CD4-positive, CD25-positive, alpha-beta regulatory T cell (primary cell): ENCODE measurements around the gene FBXL14. TPM values are rescaled to one million over a fixed set of nuclear protein-coding genes. Genes with fewer than 3 reads are reported as not detected.
"Not testable (repeated sequence)": the region's sequence is repeated elsewhere in the genome, so short reads cannot be mapped to it uniquely, and the experiment has no call there.

ENCODE experiments used
- ATAC-seq, 2 donors: fragments of 150-1000 bp; cut with Tn5 transposase; one replicate each; pipeline ENCODE4 v1.10.0; 2021; ENCODE audit warnings: low read depth in 2 of 2, moderate number of reproducible peaks in 2 of 2, moderate library complexity in 1 of 2
- DNase-seq, 3 donors: peaks; one replicate each; pipeline versions ENCODE4 v3.0.0 to v3.0.0-alpha.2; 2012 to 2022; ENCODE audit warnings: mixed read lengths in 1 of 3
- H3K27ac ChIP-seq: one replicate; pipeline ENCODE4 v1.7.0; 2013; ENCODE audit warnings: mild to moderate bottlenecking, low read length; ENCODE audit not compliant: insufficient read depth, poor library complexity, severe bottlenecking
- H3K27me3 ChIP-seq: one replicate; pipeline ENCODE4 v1.7.0; 2013; ENCODE audit warnings: low read length; ENCODE audit not compliant: control insufficient read depth, insufficient read depth
- H3K36me3 ChIP-seq: one replicate; pipeline ENCODE4 v1.7.0; 2013; ENCODE audit warnings: mild to moderate bottlenecking, low read length, moderate library complexity; ENCODE audit not compliant: control insufficient read depth, insufficient read depth
- H3K4me1 ChIP-seq: 2 replicates; pipeline ENCODE4 v1.7.0; 2013; ENCODE audit warnings: mild to moderate bottlenecking, low read length; ENCODE audit not compliant: insufficient read depth, control insufficient read depth, poor library complexity, severe bottlenecking
- H3K4me3 ChIP-seq: one replicate; pipeline ENCODE4 v1.7.0; 2013; ENCODE audit warnings: low read depth, mild to moderate bottlenecking, low read length, moderate library complexity
- H3K9me3 ChIP-seq, 2 experiments: 1 replicate in 1 of 2; 2 replicates in 1 of 2; pipeline ENCODE4 v1.7.0; 2013; ENCODE audit warnings: low read length in 2 of 2, mild to moderate bottlenecking in 1 of 2, moderate library complexity in 1 of 2; ENCODE audit not compliant: control insufficient read depth in 2 of 2
- H3K27ac Mint-ChIP-seq, 3 donors: one replicate each; pipeline ENCODE4 v1.8.0; 2020 to 2022; ENCODE audit warnings: mild to moderate bottlenecking in 3 of 3, mixed read lengths in 3 of 3, moderate library complexity in 2 of 3
- H3K27me3 Mint-ChIP-seq: one replicate; pipeline ENCODE4 v1.8.0; 2022; ENCODE audit warnings: mild to moderate bottlenecking, mixed read lengths
- H3K36me3 Mint-ChIP-seq: one replicate; pipeline ENCODE4 v1.8.0; 2020; ENCODE audit warnings: mixed read lengths
- H3K4me1 Mint-ChIP-seq, 4 donors: one replicate each; pipeline ENCODE4 v1.8.0; 2020 to 2022; ENCODE audit warnings: mixed read lengths in 4 of 4, mild to moderate bottlenecking in 1 of 4
- H3K4me3 Mint-ChIP-seq, 4 donors: one replicate each; pipeline ENCODE4 v1.8.0; 2020 to 2022; ENCODE audit warnings: mild to moderate bottlenecking in 4 of 4, mixed read lengths in 4 of 4, moderate library complexity in 3 of 4
- H3K9me3 Mint-ChIP-seq, 7 donors: one replicate each; pipeline ENCODE4 v1.8.0; 2020 to 2022; ENCODE audit warnings: mixed read lengths in 7 of 7, mild to moderate bottlenecking in 3 of 7, moderate library complexity in 2 of 7
- polyA plus RNA-seq, 4 donors: library from polyadenylated mRNA; unstranded; fragments of 300-500 nt; fragmentation: Illumina TruSeq; gene quantifications; one replicate each; pipeline ENCODE4 v1.2.3, GENCODE V29; 2021
- total RNA-seq: library from RNA; stranded (reverse); gene quantifications from one replicate; pipeline ENCODE4 v1.2.3, GENCODE V29; 2022

The FBXL14 gene
- total and polyA plus RNA-seq, 5 donors from 2014 or later, result 18.5 to 26.0 (median 23.8) TPM

DNA sequence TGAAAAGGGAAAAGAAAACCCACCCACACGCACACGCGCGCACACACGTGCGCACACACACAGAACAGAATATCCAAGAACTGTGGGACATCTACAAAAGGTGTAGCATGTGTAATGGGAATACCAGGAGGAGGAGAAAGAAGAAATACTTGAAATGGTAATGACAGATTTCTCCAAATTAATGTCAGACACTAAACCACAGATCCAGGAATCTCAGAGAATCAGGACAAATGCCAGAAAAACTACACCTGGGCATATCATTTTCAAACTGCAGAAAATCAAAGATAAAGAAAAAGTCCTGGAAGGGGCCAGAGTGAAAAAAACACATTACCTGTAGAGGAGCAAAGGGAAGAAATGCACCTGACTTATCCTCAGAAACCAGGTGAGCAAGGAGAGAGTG lies 26.5 kb downstream of the FBXL14 start:
- H3K36me3 Mint-ChIP-seq, result peaks cover 29% of the 10 kb centered on the region
- Histone ChIP-seq H3K4me3 (no peak overlapping the region), H3K36me3 (peaks cover 6% of the 10 kb centered on the region), H3K27me3 (peaks cover 2% of the 10 kb centered on the region), H3K4me1 (no peaks in the 10 kb centered on the region), H3K9me3 (no peaks in the 10 kb centered on the region), H3K27ac (no peak overlapping the region)
- H3K4me1 Mint-ChIP-seq, result no peaks in the 10 kb centered on the region
- H3K9me3 Mint-ChIP-seq, result no peaks in the 10 kb centered on the region
- H3K27me3 Mint-ChIP-seq, result peaks cover 10% of the 10 kb centered on the region
- DNase-seq (no peak), ATAC-seq (no peak)
- no peak overlapping the region for H3K4me3 Mint-ChIP-seq
- H3K27ac Mint-ChIP-seq, result no peak overlapping the region

DNA sequence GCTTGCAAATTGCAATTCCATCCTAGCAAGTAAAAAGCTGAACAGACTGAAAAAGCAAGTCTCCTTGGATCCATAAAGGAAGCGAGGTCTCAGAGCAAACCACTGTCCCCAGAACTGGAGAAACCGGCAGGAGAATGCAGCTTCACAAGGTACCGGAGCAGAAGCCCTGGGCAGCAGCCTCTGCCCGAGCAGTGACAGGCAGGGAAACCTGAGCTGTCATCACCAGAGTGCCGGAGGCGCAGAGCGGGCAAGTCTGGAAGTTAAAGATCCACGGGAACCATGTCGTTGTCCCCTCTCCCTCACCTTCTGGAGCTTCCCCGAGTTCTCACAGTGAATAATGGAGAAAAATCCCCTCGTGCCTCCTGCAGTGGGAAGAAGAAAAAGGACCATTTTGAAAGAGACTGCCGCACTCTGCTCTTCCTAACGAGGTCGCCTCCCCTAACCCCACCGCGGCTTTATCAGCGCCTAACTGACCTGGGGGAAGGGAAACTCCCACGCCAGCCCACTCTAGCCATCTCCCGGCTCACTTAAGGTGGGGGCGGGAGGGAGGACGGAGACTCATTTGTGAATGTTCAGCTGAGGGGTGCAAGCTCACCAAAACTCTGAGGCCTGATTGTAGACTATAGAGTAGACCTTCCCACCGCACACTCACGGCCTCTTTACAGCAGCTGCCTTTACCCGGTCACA lies 27.8 kb downstream of the FBXL14 start:
- DNase-seq (no peak), ATAC-seq (no peak)
- H3K27ac ChIP-seq, result no peak overlapping the region
- no peaks in the 10 kb centered on the region for H3K9me3 Mint-ChIP-seq
- no peaks in the 10 kb centered on the region for H3K4me1 ChIP-seq
- H3K27me3 Mint-ChIP-seq, result peaks cover 5% of the 10 kb centered on the region
- H3K36me3 ChIP-seq, result peaks cover 6% of the 10 kb centered on the region
- no peak overlapping the region for H3K27ac Mint-ChIP-seq
- peaks cover 22% of the 10 kb centered on the region for H3K36me3 Mint-ChIP-seq
- H3K27me3 ChIP-seq, result peaks cover 2% of the 10 kb centered on the region
- no peaks in the 10 kb centered on the region for H3K9me3 ChIP-seq
- no peak overlapping the region for H3K4me3 ChIP-seq
- H3K4me1 Mint-ChIP-seq, result no peaks in the 10 kb centered on the region
- H3K4me3 Mint-ChIP-seq, result no peak overlapping the region

DNA sequence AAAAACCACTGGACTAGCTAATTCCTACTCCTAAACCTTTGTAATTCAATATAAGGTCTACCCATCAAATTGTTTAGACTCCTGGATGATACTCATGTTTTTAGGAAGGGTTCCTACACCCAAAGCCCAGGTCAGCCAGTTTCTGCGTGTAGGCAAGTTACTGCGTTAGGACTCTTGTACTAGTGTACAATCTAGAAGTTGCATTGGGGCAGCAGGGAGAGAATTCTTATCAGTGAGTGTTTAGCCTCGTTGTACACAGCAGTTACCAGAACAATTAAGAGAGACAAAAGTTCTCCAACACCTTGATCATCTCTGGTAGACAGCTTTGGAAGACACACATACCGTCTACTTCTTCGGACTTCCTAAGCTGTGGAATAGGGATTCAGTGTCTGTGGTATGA lies 29.2 kb downstream of the FBXL14 start:
- H3K36me3 ChIP-seq, result peaks cover 6% of the 10 kb centered on the region
- H3K27me3 ChIP-seq, result peaks cover 2% of the 10 kb centered on the region
- H3K9me3 Mint-ChIP-seq, result peaks cover 0 to 1% (median 0%) of the 10 kb centered on the region in 7 donors
- no peaks in the 10 kb centered on the region for H3K4me1 ChIP-seq
- H3K27ac ChIP-seq, result no peak overlapping the region
- ATAC-seq (no peak), DNase-seq (no peak)
- H3K36me3 Mint-ChIP-seq, result peaks cover 20% of the 10 kb centered on the region
- H3K27ac Mint-ChIP-seq, result no peak overlapping the region
- H3K27me3 Mint-ChIP-seq, result peaks cover 5% of the 10 kb centered on the region
- no peaks in the 10 kb centered on the region for H3K9me3 ChIP-seq
- H3K4me1 Mint-ChIP-seq, result no peaks in the 10 kb centered on the region
- no peak overlapping the region for H3K4me3 ChIP-seq
- H3K4me3 Mint-ChIP-seq, result no peak overlapping the region

DNA sequence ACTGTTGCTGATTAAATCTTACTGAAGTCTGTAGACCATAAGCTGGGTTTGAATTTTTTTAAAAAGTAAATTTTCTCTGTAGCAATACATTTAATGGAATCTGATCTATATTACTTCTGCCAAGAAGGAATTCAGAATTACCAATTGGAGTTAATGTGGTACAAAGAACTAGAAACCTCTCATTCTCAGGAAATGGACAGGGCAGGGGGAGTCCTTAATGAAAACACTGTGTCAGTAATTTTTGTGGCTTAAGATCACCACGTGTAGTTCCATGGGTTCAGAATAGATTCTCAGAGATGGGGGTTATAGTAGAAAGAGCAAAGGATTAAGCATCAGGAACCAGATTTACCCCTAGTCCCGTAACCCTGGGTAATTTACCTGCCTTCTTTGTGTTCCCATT lies 30.3 kb downstream of the FBXL14 start:
- Mint-ChIP-seq H3K27ac (no peak overlapping the region), H3K27me3 (peaks cover 5% of the 10 kb centered on the region), H3K4me3 (no peak overlapping the region), H3K9me3 (peaks cover 0 to 1% (median 0%) of the 10 kb centered on the region in 7 donors), H3K36me3 (peaks cover 20% of the 10 kb centered on the region), H3K4me1 (no peaks in the 10 kb centered on the region)
- Histone ChIP-seq H3K9me3 (no peaks in the 10 kb centered on the region), H3K36me3 (peaks cover 6% of the 10 kb centered on the region), H3K4me1 (no peaks in the 10 kb centered on the region), H3K4me3 (no peak overlapping the region), H3K27ac (no peak overlapping the region), H3K27me3 (peaks cover 2% of the 10 kb centered on the region)
- ATAC-seq (no peak), DNase-seq (no peak)

DNA sequence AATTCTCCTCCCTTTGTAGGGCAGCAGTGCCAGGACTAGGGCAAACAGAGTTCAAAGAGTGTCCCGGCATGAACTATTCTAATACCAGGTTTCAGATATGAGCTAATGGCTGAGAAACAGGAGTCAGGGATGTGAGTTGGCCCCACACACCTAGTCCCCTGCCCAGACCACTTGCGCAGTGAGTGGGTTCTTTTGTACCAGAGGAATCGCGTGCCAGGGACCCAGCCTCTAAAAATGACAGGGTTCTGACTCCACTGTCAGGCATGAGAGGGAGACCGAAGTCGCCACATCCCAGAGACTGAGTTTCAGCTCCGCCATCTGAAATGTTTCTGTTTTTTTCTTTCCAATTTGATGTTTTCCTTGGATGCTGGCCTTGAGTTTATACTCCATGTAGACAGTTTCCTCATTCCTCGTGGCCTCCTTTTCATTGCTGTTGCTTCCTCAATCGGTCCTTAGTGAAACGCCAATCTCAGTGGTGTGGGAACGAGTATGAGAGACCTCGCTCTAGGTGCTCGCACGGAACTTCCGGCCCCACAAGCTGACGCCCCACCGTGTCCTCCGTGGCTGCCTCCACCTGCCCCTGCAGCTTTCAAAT lies 31.5 kb downstream of the FBXL14 start:
- no peak overlapping the region for H3K4me3 ChIP-seq
- DNase-seq (no peak), ATAC-seq (no peak)
- no peak overlapping the region for H3K4me3 Mint-ChIP-seq
- no peak overlapping the region for H3K27ac ChIP-seq
- peaks cover 17% of the 10 kb centered on the region for H3K36me3 Mint-ChIP-seq
- H3K9me3 ChIP-seq, result no peaks in the 10 kb centered on the region
- H3K36me3 ChIP-seq, result peaks cover 6% of the 10 kb centered on the region
- H3K27me3 ChIP-seq, result no peaks in the 10 kb centered on the region
- H3K4me1 Mint-ChIP-seq, result no peaks in the 10 kb centered on the region
- H3K27me3 Mint-ChIP-seq, result peaks cover under 1% of the 10 kb centered on the region
- H3K9me3 Mint-ChIP-seq, result peaks cover 0 to 1% (median 0%) of the 10 kb centered on the region in 7 donors
- no peak overlapping the region for H3K27ac Mint-ChIP-seq
- no peaks in the 10 kb centered on the region for H3K4me1 ChIP-seq

- Mint-ChIP-seq H3K4me1 (peaks cover 0 to 1% (median 0%) of the 10 kb centered on the region in 4 donors), H3K4me3 (no peak overlapping the region), H3K9me3 (peaks cover 0 to 2% (median 0%) of the 10 kb centered on the region in 7 donors), H3K27me3 (no peaks in the 10 kb centered on the region), H3K36me3 (peaks cover 12% of the 10 kb centered on the region), H3K27ac (peak overlapping the region in 1 of 3 donors; percentile 20)
- no peaks in the 10 kb centered on the region for H3K9me3 ChIP-seq
- H3K27ac ChIP-seq, result no peak overlapping the region
- no peak for DNase-seq
- H3K27me3 ChIP-seq, result no peaks in the 10 kb centered on the region
- no peak overlapping the region for H3K4me3 ChIP-seq
- no peak for ATAC-seq
- peaks cover 4% of the 10 kb centered on the region for H3K36me3 ChIP-seq
- no peaks in the 10 kb centered on the region for H3K4me1 ChIP-seq
Measured at GRCh38 chr12:1560704-1561103, 33.7 kb downstream of the FBXL14 start.

- H3K9me3 Mint-ChIP-seq, result peaks cover 0 to 2% (median 0%) of the 10 kb centered on the region in 7 donors
- H3K27ac Mint-ChIP-seq, result no peak overlapping the region
- Histone ChIP-seq H3K27ac (no peak overlapping the region), H3K36me3 (no peaks in the 10 kb centered on the region), H3K4me3 (no peak overlapping the region), H3K9me3 (no peaks in the 10 kb centered on the region), H3K4me1 (no peaks in the 10 kb centered on the region), H3K27me3 (no peaks in the 10 kb centered on the region)
- DNase-seq, result no peak
- peaks cover 4% of the 10 kb centered on the region for H3K36me3 Mint-ChIP-seq
- no peak overlapping the region for H3K4me3 Mint-ChIP-seq
- no peaks in the 10 kb centered on the region for H3K27me3 Mint-ChIP-seq
- H3K4me1 Mint-ChIP-seq, result peaks cover 0 to 4% (median 0%) of the 10 kb centered on the region in 4 donors
- ATAC-seq, result no peak
Measured at GRCh38 chr12:1559676-1560091, 34.7 kb downstream of the FBXL14 start.

GRCh38 chr12:1558108-1558507 lies 36.3 kb downstream of the FBXL14 start:
- H3K27me3 Mint-ChIP-seq, H3K27ac Mint-ChIP-seq, H3K4me3 Mint-ChIP-seq: not testable (repeated sequence)

More at GRCh38 chr12:1558108-1558507, 36.3 kb downstream of the FBXL14 start:
- H3K36me3 ChIP-seq, H3K4me3 ChIP-seq, H3K9me3 Mint-ChIP-seq, H3K27ac ChIP-seq, H3K27me3 ChIP-seq, H3K36me3 Mint-ChIP-seq, DNase-seq, H3K9me3 ChIP-seq, H3K4me1 ChIP-seq, ATAC-seq: not testable (repeated sequence)
- peaks cover 0 to 13% (median 7%) of the 10 kb centered on the region in 4 donors for H3K4me1 Mint-ChIP-seq
